ENCODE results near the gene NAE1.

GRCh38 chr16:66809765-66810164, 21.0 kb downstream of the NAE1 start:
- TF ChIP-seq CTCF (IDR thresholded peaks at IDR 0.05): no peak
- TF ChIP-seq EZH2 (IDR thresholded peaks at IDR 0.05): no peak
- TF ChIP-seq EZH2phosphoT487 (IDR thresholded peaks at IDR 0.05): no peak

Data from neural progenitor cell (in vitro differentiated cells).